Astrocyte (in vitro differentiated cells and primary cell): ENCODE results near the gene FOXO6.

Source experiments
- EZH2 ChIP-seq: IDR thresholded peaks from 2 replicates; pipeline ENCODE4 v1.6.1; 2012; ENCODE audit warnings: mild to moderate bottlenecking, low read length, inconsistent platforms; ENCODE audit not compliant: insufficient read depth
- TF ChIP-seq, protein P1 (sequence below): IDR thresholded peaks from 2 replicates; pipeline ENCODE4 v1.5.1; 2011; ENCODE audit warnings: low read depth, mild to moderate bottlenecking, inconsistent platforms, low read length, moderate library complexity; ENCODE audit not compliant: insufficient read depth

- TF ChIP-seq, protein P1, sequence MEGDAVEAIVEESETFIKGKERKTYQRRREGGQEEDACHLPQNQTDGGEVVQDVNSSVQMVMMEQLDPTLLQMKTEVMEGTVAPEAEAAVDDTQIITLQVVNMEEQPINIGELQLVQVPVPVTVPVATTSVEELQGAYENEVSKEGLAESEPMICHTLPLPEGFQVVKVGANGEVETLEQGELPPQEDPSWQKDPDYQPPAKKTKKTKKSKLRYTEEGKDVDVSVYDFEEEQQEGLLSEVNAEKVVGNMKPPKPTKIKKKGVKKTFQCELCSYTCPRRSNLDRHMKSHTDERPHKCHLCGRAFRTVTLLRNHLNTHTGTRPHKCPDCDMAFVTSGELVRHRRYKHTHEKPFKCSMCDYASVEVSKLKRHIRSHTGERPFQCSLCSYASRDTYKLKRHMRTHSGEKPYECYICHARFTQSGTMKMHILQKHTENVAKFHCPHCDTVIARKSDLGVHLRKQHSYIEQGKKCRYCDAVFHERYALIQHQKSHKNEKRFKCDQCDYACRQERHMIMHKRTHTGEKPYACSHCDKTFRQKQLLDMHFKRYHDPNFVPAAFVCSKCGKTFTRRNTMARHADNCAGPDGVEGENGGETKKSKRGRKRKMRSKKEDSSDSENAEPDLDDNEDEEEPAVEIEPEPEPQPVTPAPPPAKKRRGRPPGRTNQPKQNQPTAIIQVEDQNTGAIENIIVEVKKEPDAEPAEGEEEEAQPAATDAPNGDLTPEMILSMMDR: no peak
- TF ChIP-seq EZH2: no peak
Measured at GRCh38 chr1:41382480-41383090, 21.4 kb downstream of the FOXO6 start.
